ENCODE results near the gene LGALS1.

LGALS1 gene

DNA sequence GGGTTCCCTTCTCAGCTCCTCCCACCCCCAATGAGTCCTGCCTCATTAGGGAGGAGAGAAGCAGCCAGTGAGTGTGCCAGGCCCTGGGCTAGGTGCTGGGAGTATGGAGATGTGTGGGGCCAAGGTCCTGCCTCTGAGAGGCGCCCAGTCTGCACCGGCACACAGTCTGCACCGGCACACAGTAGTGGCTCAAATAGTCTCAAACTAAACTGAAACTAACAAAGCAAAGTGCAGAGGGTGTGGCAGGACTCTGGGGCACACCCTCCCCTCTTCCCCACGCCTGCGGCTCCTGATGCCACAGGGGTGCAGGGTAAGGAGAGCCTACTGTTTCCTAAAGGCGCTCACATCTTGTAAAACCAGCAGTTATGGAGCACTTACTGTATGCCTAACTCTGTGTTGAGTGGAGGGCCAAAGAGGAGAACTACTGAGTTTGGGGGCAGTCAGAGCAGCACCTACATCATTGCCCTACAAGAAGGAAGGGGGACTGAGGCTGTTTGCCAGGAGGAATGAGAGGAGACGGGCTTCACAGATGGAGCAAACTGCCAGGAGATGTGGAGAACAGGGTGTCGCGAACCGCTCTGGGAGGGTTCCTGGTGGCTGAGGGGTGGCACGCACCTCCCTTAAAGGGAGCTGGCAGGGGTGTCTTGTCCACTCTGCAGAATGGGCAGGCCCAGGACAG is 36.9 kb upstream of the LGALS1 start:
- Histone ChIP-seq H3K9me3 (ENCODE audit: control insufficient read depth, low read length) (no peaks in the 10 kb centered on the region), H3K4me3 (ENCODE audit: insufficient read depth, low read depth, low read length, poor library complexity, severe bottlenecking) (peak overlapping the region; percentile 77), H3K27ac (ENCODE audit: insufficient read depth, low read length, poor library complexity, severe bottlenecking) (peak overlapping the region; percentile 78), H3K4me1 (ENCODE audit: control insufficient read depth, insufficient read depth, low read length, poor library complexity, severe bottlenecking) (peaks cover 94% of the 10 kb centered on the region), H3K36me3 (ENCODE audit: control insufficient read depth, insufficient read depth, low read length) (peaks cover 23% of the 10 kb centered on the region), H3K27me3 (replicated peaks; ENCODE audit: control insufficient read depth, insufficient read depth, low read length, poor library complexity, severe bottlenecking) (no peaks in the 10 kb centered on the region)
- no peak for DNase-seq

DNA sequence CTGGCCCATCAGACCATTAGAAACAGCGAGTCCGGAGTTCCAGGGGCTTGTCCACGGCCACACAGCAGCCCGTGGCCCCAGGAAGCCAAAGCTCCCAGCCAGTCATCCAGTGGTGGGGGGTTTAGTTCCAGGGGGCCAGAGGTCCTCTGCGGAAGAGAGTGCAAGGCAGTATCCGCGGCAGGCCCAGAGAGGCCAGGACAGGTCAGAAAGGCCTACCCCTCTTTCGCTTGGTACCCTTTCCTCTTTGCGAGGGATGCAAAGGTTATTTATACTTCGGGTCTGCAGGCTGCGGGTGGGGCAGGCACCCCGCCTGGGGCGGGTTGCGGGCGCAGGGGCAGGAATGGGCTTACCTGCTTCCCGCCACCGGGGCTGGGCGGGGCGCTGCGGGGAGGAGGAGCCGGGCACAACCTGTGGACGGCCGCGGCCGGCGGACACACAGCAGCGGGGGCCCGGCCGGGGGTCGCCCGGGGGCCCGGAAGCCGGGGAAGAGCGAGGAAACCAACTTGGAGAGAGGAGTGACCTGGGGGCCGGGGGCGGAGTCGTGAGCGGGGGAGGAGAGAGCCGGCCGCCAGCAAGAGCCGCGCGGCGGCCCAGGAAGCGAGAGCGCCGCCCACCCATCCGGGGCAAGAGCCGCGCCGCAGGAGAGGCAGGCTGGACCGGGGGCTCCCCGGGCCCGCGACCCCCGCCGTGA is 36.2 kb upstream of the LGALS1 start, which contains the start of gene SH3BP1:
SH3BP1 (plus strand) TSS at position 600 of the 691 bp plus-strand sequence. CDS start 119 bp downstream, outside the sequence.
- Histone ChIP-seq H3K27ac (ENCODE audit: insufficient read depth, low read length, poor library complexity, severe bottlenecking) (peak within 1 kb of the TSS; percentile 78), H3K4me3 (ENCODE audit: insufficient read depth, low read depth, low read length, poor library complexity, severe bottlenecking) (peak within 1 kb of the TSS; percentile 77), H3K9me3 (ENCODE audit: control insufficient read depth, low read length) (no peaks in the 10 kb centered on the region), H3K36me3 (ENCODE audit: control insufficient read depth, insufficient read depth, low read length) (peaks cover 29% of the 10 kb centered on the region), H3K27me3 (replicated peaks; ENCODE audit: control insufficient read depth, insufficient read depth, low read length, poor library complexity, severe bottlenecking) (no peaks in the 10 kb centered on the region), H3K4me1 (ENCODE audit: control insufficient read depth, insufficient read depth, low read length, poor library complexity, severe bottlenecking) (peaks cover 90% of the 10 kb centered on the region)
- DNase-seq: peak; percentile 37 to 54 (median 47)

DNA sequence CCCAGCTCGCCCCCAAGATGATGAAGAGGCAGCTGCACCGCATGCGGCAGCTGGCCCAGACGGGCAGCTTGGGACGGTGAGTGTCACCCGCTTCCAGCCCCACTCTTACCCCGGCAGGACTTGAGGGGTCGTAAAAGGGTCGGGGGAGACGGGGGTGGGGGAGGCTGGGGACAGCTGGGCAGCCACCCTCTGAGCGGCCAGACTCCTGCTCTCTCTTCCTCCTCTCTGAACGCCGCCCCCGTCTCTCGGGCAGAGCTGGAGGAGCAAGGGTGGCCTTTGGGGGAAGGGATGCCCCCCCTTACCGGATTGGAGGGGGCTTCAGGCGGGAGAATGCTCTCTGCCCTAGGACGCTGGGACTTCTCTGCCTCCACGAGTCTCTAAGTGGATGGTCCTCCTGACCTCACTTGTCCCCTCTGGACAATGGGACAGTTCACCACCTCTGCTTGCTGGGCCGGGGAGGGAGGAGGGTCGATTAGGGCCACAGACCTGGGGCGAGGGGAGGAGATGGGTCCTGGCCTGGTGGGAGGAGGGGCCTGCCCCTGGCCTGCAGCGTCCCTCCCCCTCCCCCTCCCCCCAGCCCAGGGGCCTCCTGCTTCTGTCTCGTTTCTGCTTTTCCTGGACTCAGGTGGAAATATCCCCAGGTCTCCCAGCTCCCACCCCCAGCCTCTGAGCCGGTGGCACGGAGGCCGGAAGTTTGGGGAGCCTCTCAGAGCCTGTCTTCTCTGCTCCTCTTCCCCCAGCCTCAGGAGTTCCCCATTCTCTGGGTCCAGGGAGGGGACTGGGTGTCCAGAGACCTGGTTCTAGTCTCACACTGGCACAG is 35.5 kb upstream of the LGALS1 start:
- Histone ChIP-seq H3K4me1 (ENCODE audit: control insufficient read depth, insufficient read depth, low read length, poor library complexity, severe bottlenecking) (peaks cover 83% of the 10 kb centered on the region), H3K4me3 (ENCODE audit: insufficient read depth, low read depth, low read length, poor library complexity, severe bottlenecking) (peak overlapping the region; percentile 77), H3K36me3 (ENCODE audit: control insufficient read depth, insufficient read depth, low read length) (peaks cover 37% of the 10 kb centered on the region), H3K27me3 (replicated peaks; ENCODE audit: control insufficient read depth, insufficient read depth, low read length, poor library complexity, severe bottlenecking) (no peaks in the 10 kb centered on the region), H3K27ac (ENCODE audit: insufficient read depth, low read length, poor library complexity, severe bottlenecking) (peak overlapping the region; percentile 78), H3K9me3 (ENCODE audit: control insufficient read depth, low read length) (no peaks in the 10 kb centered on the region)
- DNase-seq: no peak

DNA sequence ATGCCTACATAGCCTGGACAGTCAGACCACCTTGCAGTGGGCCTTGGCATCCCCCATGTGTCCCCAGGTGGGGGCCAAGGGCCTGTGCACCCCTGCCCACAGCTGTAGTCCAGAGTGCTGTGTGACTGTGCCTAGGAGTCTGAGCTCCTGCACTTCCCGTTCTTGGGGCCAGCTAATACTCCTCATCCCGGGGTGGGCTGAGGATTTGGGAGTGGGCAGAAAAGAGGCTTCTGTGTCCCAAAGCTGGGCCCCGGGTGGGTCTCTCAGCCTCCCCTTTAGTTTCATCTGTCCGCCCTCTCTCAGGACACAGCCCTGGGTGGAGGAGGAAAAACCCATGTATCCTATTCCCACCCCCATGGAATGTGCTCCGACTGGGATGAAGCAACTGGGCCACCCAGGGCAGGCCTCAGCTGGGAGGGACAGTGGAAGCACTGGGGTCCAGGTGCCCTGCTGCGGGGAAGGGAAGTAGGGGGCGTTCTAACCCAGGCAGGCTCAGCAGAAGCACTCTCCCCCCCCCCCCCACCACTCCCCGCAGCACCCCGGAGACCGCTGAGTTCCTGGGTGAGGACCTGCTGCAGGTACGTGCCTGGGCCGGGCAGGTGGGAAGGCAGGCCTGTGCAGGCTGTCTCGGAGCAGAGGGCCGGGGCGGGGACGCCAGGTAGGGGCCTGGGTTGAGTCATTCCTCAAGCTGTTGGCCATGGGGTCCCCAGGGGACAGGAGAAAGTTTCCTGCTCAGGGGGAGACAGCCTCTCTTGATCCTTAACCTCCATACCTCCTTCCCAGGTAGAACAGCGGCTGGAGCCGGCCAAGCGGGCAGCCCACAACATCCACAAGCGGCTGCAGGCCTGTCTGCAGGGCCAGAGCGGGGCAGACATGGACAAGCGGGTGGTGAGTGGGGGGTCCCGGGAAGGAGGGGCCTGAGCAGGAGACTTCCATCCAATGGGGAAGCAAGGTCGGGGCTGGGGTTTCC is 34.6 kb upstream of the LGALS1 start:
- Histone ChIP-seq H3K27me3 (replicated peaks; ENCODE audit: control insufficient read depth, insufficient read depth, low read length, poor library complexity, severe bottlenecking) (no peaks in the 10 kb centered on the region), H3K27ac (ENCODE audit: insufficient read depth, low read length, poor library complexity, severe bottlenecking) (peak overlapping the region; percentile 78), H3K36me3 (ENCODE audit: control insufficient read depth, insufficient read depth, low read length) (peaks cover 46% of the 10 kb centered on the region), H3K4me3 (ENCODE audit: insufficient read depth, low read depth, low read length, poor library complexity, severe bottlenecking) (peak overlapping the region; percentile 77), H3K9me3 (ENCODE audit: control insufficient read depth, low read length) (no peaks in the 10 kb centered on the region), H3K4me1 (ENCODE audit: control insufficient read depth, insufficient read depth, low read length, poor library complexity, severe bottlenecking) (peaks cover 76% of the 10 kb centered on the region)
- no peak for DNase-seq

DNA sequence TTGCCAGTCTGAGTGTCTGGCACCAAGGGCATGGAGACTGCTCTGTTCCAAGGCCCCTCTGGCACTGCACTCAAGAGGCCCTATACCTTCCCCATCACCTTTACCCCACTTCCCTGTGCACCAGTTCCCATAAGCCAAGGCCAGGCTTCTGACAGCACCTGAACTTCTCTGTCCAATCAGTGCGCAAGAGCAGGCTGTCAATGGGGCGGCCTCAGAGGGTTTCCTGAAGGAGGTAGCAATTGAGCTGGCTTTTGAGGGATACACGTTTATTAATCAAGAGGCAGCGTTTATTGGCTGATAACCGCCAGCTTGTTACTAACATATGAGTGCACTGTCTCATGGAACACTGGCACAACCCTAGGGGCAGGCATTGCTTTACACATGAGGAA is 33.9 kb upstream of the LGALS1 start:
- Histone ChIP-seq H3K4me1 (ENCODE audit: control insufficient read depth, insufficient read depth, low read length, poor library complexity, severe bottlenecking) (peaks cover 69% of the 10 kb centered on the region), H3K4me3 (ENCODE audit: insufficient read depth, low read depth, low read length, poor library complexity, severe bottlenecking) (peak overlapping the region; percentile 77), H3K27ac (ENCODE audit: insufficient read depth, low read length, poor library complexity, severe bottlenecking) (peak overlapping the region; percentile 78), H3K9me3 (ENCODE audit: control insufficient read depth, low read length) (no peaks in the 10 kb centered on the region), H3K27me3 (replicated peaks; ENCODE audit: control insufficient read depth, insufficient read depth, low read length, poor library complexity, severe bottlenecking) (no peaks in the 10 kb centered on the region), H3K36me3 (ENCODE audit: control insufficient read depth, insufficient read depth, low read length) (peaks cover 52% of the 10 kb centered on the region)
- DNase-seq: no peak

DNA sequence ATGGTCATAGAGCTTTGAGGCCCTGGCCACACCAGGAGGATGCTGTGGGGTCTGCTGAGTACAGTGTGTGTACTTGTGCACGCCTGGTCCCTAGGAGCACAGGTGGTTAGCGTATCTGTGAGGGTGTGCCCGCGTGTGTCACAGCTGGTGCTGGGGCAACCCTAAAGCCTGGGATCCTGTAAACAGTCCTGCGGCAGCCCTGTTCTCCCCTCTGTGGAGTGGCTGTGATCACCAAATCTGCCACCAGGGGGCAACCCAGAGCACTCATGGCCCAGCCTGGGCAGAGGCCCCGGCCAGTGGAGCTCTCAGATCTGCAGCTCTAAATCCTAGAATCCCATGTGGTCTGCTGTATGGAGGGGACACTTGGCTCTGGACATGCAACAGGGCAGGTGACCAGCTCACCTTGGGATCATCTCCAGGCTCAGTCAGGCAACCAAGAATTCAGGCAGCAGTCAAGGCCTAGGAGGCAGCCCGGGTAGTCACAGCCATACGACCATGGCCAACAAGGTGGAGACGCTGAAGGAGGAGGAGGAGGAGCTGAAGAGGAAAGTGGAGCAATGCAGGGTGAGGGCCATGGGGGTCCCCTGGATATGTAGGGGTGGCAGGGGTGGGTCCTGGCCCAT is 32.1 kb upstream of the LGALS1 start:
- H3K27me3 ChIP-seq (replicated peaks; ENCODE audit: control insufficient read depth, insufficient read depth, low read length, poor library complexity, severe bottlenecking): no peaks in the 10 kb centered on the region
- no peak overlapping the region for H3K4me3 ChIP-seq (ENCODE audit: insufficient read depth, low read depth, low read length, poor library complexity, severe bottlenecking)

DNA sequence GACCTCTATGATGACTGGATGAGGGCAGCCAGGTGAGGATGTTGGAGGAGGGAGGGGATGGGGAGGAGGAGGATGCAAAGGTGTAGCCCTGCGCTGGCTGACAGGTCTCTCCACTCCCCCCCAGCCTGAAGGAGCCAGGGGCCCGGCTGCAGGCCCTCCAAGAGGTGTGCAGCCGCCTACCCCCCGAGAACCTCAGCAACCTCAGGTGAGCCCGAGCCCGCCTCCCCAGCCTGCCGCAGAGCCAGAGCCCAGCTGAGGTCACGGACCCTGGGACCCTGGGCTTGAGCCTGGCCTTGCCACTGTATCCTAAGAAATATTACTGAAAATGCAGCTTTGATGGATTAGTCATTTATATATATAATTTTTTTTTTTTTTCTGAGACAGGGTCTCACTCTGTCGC is 28.1 kb upstream of the LGALS1 start:
- Histone ChIP-seq H3K27ac (ENCODE audit: insufficient read depth, low read length, poor library complexity, severe bottlenecking) (no peak overlapping the region), H3K4me1 (ENCODE audit: control insufficient read depth, insufficient read depth, low read length, poor library complexity, severe bottlenecking) (peaks cover 15% of the 10 kb centered on the region), H3K9me3 (ENCODE audit: control insufficient read depth, low read length) (no peaks in the 10 kb centered on the region), H3K27me3 (replicated peaks; ENCODE audit: control insufficient read depth, insufficient read depth, low read length, poor library complexity, severe bottlenecking) (no peaks in the 10 kb centered on the region), H3K4me3 (ENCODE audit: insufficient read depth, low read depth, low read length, poor library complexity, severe bottlenecking) (no peak overlapping the region), H3K36me3 (ENCODE audit: control insufficient read depth, insufficient read depth, low read length) (peaks cover 93% of the 10 kb centered on the region)
- DNase-seq: no peak

More for the DNA sequence above, 32.1 kb upstream of the LGALS1 start:
- H3K4me1 ChIP-seq (ENCODE audit: control insufficient read depth, insufficient read depth, low read length, poor library complexity, severe bottlenecking): peaks cover 51% of the 10 kb centered on the region
- peaks cover 69% of the 10 kb centered on the region for H3K36me3 ChIP-seq (ENCODE audit: control insufficient read depth, insufficient read depth, low read length)
- H3K27ac ChIP-seq (ENCODE audit: insufficient read depth, low read length, poor library complexity, severe bottlenecking): no peak overlapping the region
- peak; percentile 67 to 76 (median 69) for DNase-seq
- H3K9me3 ChIP-seq (ENCODE audit: control insufficient read depth, low read length): no peaks in the 10 kb centered on the region

DNA sequence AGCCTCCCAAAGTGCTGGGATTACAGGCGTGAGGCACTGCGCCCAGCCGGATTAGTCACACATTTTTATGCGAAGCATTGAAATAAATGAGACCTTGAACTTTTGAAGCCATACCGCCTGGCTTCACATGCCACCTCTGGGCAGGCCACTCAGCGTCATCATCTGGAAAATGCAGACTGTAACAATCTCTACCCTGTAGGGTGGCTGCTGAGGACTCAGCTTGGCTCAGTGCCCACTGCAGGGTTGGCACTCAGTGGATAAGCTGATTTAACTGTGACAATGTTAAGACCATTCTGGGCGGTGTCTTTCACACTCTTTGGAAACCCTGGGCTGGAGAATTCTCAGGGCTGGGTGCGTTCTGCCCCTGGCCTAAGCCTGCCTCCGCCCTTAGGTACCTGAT is 27.5 kb upstream of the LGALS1 start:
- H3K27ac ChIP-seq (ENCODE audit: insufficient read depth, low read length, poor library complexity, severe bottlenecking): no peak overlapping the region
- peaks cover 91% of the 10 kb centered on the region for H3K36me3 ChIP-seq (ENCODE audit: control insufficient read depth, insufficient read depth, low read length)
- H3K27me3 ChIP-seq (replicated peaks; ENCODE audit: control insufficient read depth, insufficient read depth, low read length, poor library complexity, severe bottlenecking): no peaks in the 10 kb centered on the region
- H3K4me3 ChIP-seq (ENCODE audit: insufficient read depth, low read depth, low read length, poor library complexity, severe bottlenecking): no peak overlapping the region
- peaks cover 10% of the 10 kb centered on the region for H3K4me1 ChIP-seq (ENCODE audit: control insufficient read depth, insufficient read depth, low read length, poor library complexity, severe bottlenecking)
- no peak for DNase-seq
- no peaks in the 10 kb centered on the region for H3K9me3 ChIP-seq (ENCODE audit: control insufficient read depth, low read length)

Data from effector memory CD4-positive, alpha-beta T cell (primary cell).